Measurements from ENCODE around the gene ELAVL4.

- TF ChIP-seq CTCF (IDR thresholded peaks at IDR 0.05; ENCODE audit: low read depth, low read length) (no peak), POLR2A (IDR thresholded peaks at IDR 0.05; ENCODE audit: extremely low read depth, insufficient read length) (no peak), MAX (IDR thresholded peaks at IDR 0.05; ENCODE audit: low read depth, low read length) (no peak), MYC (IDR thresholded peaks at IDR 0.05; ENCODE audit: low read depth, low read length) (no peak)
Observed at GRCh38 chr1:50155541-50155940, 46.8 kb downstream of the ELAVL4 start.

Measured in NB4 (cell line).